Transverse colon (tissue), 4 donors: Measurements from ENCODE around the gene KLF3. TPM values are rescaled to one million over a fixed set of nuclear protein-coding genes. Genes with fewer than 3 reads are reported as not detected.

ENCODE experiments used
- DNase-seq: peaks from one replicate; pipeline ENCODE4 v3.0.0-alpha.2; 2019
- H3K27ac ChIP-seq, 4 donors: fragments of 200-600 bp; sonication (generic); 2 replicates each; pipeline ENCODE4 v1.5.1; 2016 to 2018; ENCODE audit warnings: inconsistent platforms in 4 of 4
- H3K27me3 ChIP-seq: fragments of 200-600 bp; sonication (generic); 2 replicates; pipeline ENCODE4 v1.5.1; 2017; ENCODE audit warnings: inconsistent platforms
- H3K36me3 ChIP-seq, 4 donors: fragments of 200-600 bp; sonication (generic); 2 replicates each; pipeline ENCODE4 v1.5.1; 2017 to 2019; ENCODE audit warnings: inconsistent platforms in 4 of 4
- H3K4me1 ChIP-seq, 4 donors: fragments of 200-600 bp; sonication (generic); 2 replicates each; pipeline ENCODE4 v1.5.1; 2017 to 2020; ENCODE audit warnings: inconsistent platforms in 4 of 4
- H3K4me3 ChIP-seq, 4 donors: fragments of 200-600 bp; sonication (generic); 1 replicate in 1 of 4; 2 replicates in 3 of 4; pipeline versions ENCODE4 v1.5.1 to v1.6.1; 2017 to 2019; ENCODE audit warnings: inconsistent platforms in 4 of 4
- H3K9me3 ChIP-seq, 2 donors: fragments of 200-600 bp; sonication (generic); 2 replicates each; pipeline ENCODE4 v1.5.1; 2017 to 2019; ENCODE audit warnings: inconsistent platforms in 2 of 2
- CTCF ChIP-seq, 5 experiments: fragments of 200-600 bp in 3 of 5; fragments of 450-650 bp in 2 of 5; sonication (generic) in 3 of 5; IDR thresholded peaks; 1 replicate in 2 of 5; 2 replicates in 3 of 5; pipeline ENCODE4 v1.5.1; 2016 to 2017; ENCODE audit warnings: antibody characterized with exemption in 5 of 5, inconsistent platforms in 3 of 5, mild to moderate bottlenecking in 2 of 5, moderate library complexity in 1 of 5
- EP300 ChIP-seq: sonication (generic); formaldehyde crosslinking; IDR thresholded peaks from one replicate; pipeline ENCODE4 v1.6.1; 2017; ENCODE audit warnings: antibody characterized with exemption, low read depth
- POLR2A ChIP-seq: fragments of 450-650 bp; IDR thresholded peaks from one replicate; pipeline ENCODE4 v1.6.1; 2016; ENCODE audit warnings: antibody characterized with exemption, mild to moderate bottlenecking, moderate library complexity
- POLR2AphosphoS5 ChIP-seq, 3 donors: sonication (generic); formaldehyde crosslinking; IDR thresholded peaks; one replicate each; pipeline ENCODE4 v1.6.1; 2016; ENCODE audit warnings: antibody characterized with exemption in 3 of 3
- WGBS, 2 donors: methylation state at CpG; one replicate each; pipeline ENCODE4 v1.1.5; 2018; ENCODE audit warnings: low coverage in 1 of 2; 5-methylcytosine and 5-hydroxymethylcytosine counted together
- in situ Hi-C, 4 donors: fragments of 200-750 bp; cut with MboI; loops; one replicate each; pipeline versions ENCODE4 v1.15.0 to v1.15.1; 2017; ENCODE audit warnings: low sequenced_read_pairs in 3 of 4, low pct_ligation_motif_present in 1 of 4, low pct_unique_long_range_greater_than_20kb in 1 of 4
- intact Hi-C: fragments of 100-400 bp; cut with DNase I; formaldehyde crosslinking; loops from one replicate; pipeline ENCODE4 v1.15.1; 2023; ENCODE audit warnings: low total_unique reads
- total RNA-seq, 4 donors: library from RNA; depleted of rRNA; stranded (reverse); fragments of >200 nt; gene quantifications; one replicate each; pipeline ENCODE4 v1.1.0, GENCODE V29; 2016

The KLF3 gene
- total RNA-seq, 4 donors from 2014 or later: 111 to 174 (median 132) TPM

- intact Hi-C loops: no loop called here
- H3K4me3 ChIP-seq: no peak overlapping the region
- peaks cover 22 to 70% (median 41%) of the 10 kb centered on the region in 4 donors for H3K4me1 ChIP-seq
- 94 to 100% methylated on average over 1 to 26 of the region's 26 CpGs for WGBS, 2 donors
- no peaks in the 10 kb centered on the region for H3K9me3 ChIP-seq
- no peaks in the 10 kb centered on the region for H3K27me3 ChIP-seq
- no peak for DNase-seq
- TF ChIP-seq CTCF (IDR thresholded peaks at IDR 0.05) (no peak), EP300 (no peak), POLR2A (no peak), POLR2AphosphoS5 (IDR thresholded peaks at IDR 0.05) (no peak)
- in situ Hi-C loops: no loop called here
- H3K27ac ChIP-seq: peak overlapping the region in 1 of 4 donors; percentile 3
- H3K36me3 ChIP-seq: peaks cover 0 to 55% (median 20%) of the 10 kb centered on the region in 4 donors
Measured at GRCh38 chr4:38688676-38689355, 24.8 kb downstream of the KLF3 start.

- DNase-seq: no peak
- Histone ChIP-seq H3K9me3 (no peaks in the 10 kb centered on the region), H3K4me3 (no peak overlapping the region), H3K4me1 (peaks cover 10 to 54% (median 26%) of the 10 kb centered on the region in 4 donors), H3K27ac (peak overlapping the region; percentile 56 to 70 (median 66)), H3K27me3 (no peaks in the 10 kb centered on the region), H3K36me3 (peaks cover 0 to 73% (median 29%) of the 10 kb centered on the region in 4 donors)
- TF ChIP-seq POLR2A (peak; percentile 24), EP300 (no peak), POLR2AphosphoS5 (IDR thresholded peaks at IDR 0.05) (peak in 1 of 3 donors; percentile 23), CTCF (IDR thresholded peaks at IDR 0.05) (no peak)
- intact Hi-C loops (no loop called here), in situ Hi-C loops (no loop called here)
- 47 to 48% methylated on average over 6 to 9 of the region's 9 CpGs for WGBS, 2 donors
Measured at GRCh38 chr4:38691251-38692008, 27.4 kb downstream of the KLF3 start.

- H3K27me3 ChIP-seq: no peaks in the 10 kb centered on the region
- peaks cover 10 to 52% (median 21%) of the 10 kb centered on the region in 4 donors for H3K4me1 ChIP-seq
- in situ Hi-C loops: no loop called here
- 45 to 57% methylated on average over 2 to 4 of the region's 4 CpGs for WGBS, 2 donors
- TF ChIP-seq EP300 (no peak), POLR2A (no peak), POLR2AphosphoS5 (IDR thresholded peaks at IDR 0.05) (no peak), CTCF (IDR thresholded peaks at IDR 0.05) (no peak)
- H3K36me3 ChIP-seq: peaks cover 0 to 79% (median 32%) of the 10 kb centered on the region in 4 donors
- H3K27ac ChIP-seq: peak overlapping the region; percentile 56 to 70 (median 66)
- H3K4me3 ChIP-seq: no peak overlapping the region
- intact Hi-C loops: no loop called here
- no peaks in the 10 kb centered on the region for H3K9me3 ChIP-seq
- no peak for DNase-seq
Measured at GRCh38 chr4:38692421-38692820, 28.4 kb downstream of the KLF3 start.

- DNase-seq: no peak
- Histone ChIP-seq H3K36me3 (peaks cover 0 to 80% (median 36%) of the 10 kb centered on the region in 4 donors), H3K27ac (no peak overlapping the region), H3K4me1 (peaks cover 10 to 48% (median 21%) of the 10 kb centered on the region in 4 donors), H3K9me3 (no peaks in the 10 kb centered on the region), H3K4me3 (no peak overlapping the region), H3K27me3 (no peaks in the 10 kb centered on the region)
- in situ Hi-C loops (no loop called here), intact Hi-C loops (no loop called here)
- TF ChIP-seq EP300: no peak
- no peak for TF ChIP-seq POLR2A
- TF ChIP-seq POLR2AphosphoS5 (IDR thresholded peaks at IDR 0.05): no peak
- TF ChIP-seq CTCF (IDR thresholded peaks at IDR 0.05): no peak
Measured at GRCh38 chr4:38693569-38693968, 29.6 kb downstream of the KLF3 start.
